B cell (primary cell): Measurements from ENCODE around the gene SYNPR. TPM values are rescaled to one million over a fixed set of nuclear protein-coding genes. Genes with fewer than 3 reads are reported as not detected.

Source experiments
- ATAC-seq: fragments of 200-7000 bp; cut with Tn5 transposase; one replicate; pipeline ENCODE4 v1.10.0; 2021; ENCODE audit warnings: low read depth, mild to moderate bottlenecking, moderate number of reproducible peaks, moderate library complexity
- CTCF ChIA-PET: fragments of 350-600 bp; sonication (Branson Sonifier 250); formaldehyde crosslinking; loops from one replicate; lab custom pipeline; 2021; ENCODE audit warnings: antibody characterized with exemption, inconsistent platforms; lab: Charles Lee
- POLR2A ChIA-PET: fragments of 350-600 bp; sonication (Branson Sonifier 250); formaldehyde crosslinking; loops from one replicate; lab custom pipeline; 2021; ENCODE audit warnings: antibody characterized with exemption; lab: Charles Lee
- DNase-seq: peaks from one replicate; pipeline ENCODE4 v3.0.0; 2013
- H2AFZ ChIP-seq: 2 replicates; pipeline ENCODE4 v1.6.1; 2012; ENCODE audit warnings: mild to moderate bottlenecking, low read depth, low read length; ENCODE audit not compliant: insufficient read depth, poor library complexity, severe bottlenecking
- H3K27ac ChIP-seq, 2 donors: 1 replicate in 1 of 2; 2 replicates in 1 of 2; pipeline ENCODE4 v1.5.1; 2012 to 2013; ENCODE audit warnings: low read length in 2 of 2, mild to moderate bottlenecking in 2 of 2, moderate library complexity in 1 of 2
- H3K27me3 ChIP-seq, 4 experiments: fragments of 200-600 bp in 1 of 4; sonication (generic) in 1 of 4; replicated peaks in 1 of 4; 1 replicate in 2 of 4; 2 replicates in 2 of 4; pipeline versions ENCODE4 v1.6.1 to v1.7.0; 2013 to 2016; ENCODE audit warnings: low read length in 3 of 4, mild to moderate bottlenecking in 2 of 4, mixed read lengths in 1 of 4, moderate library complexity in 1 of 4; ENCODE audit not compliant: insufficient read depth in 4 of 4, control insufficient read depth in 3 of 4; ENCODE audit errors: control extremely low read depth in 1 of 4
- H3K36me3 ChIP-seq, 2 experiments: replicated peaks in 1 of 2; 1 replicate in 1 of 2; 2 replicates in 1 of 2; pipeline versions ENCODE4 v1.6.1 to v1.7.1; 2013; ENCODE audit warnings: low read length in 1 of 2; ENCODE audit not compliant: insufficient read depth in 2 of 2, control insufficient read depth in 1 of 2; ENCODE audit errors: control extremely low read depth in 1 of 2, extremely low read depth in 1 of 2
- H3K4me1 ChIP-seq, 2 donors: fragments of 200-600 bp in 1 of 2; sonication (generic) in 1 of 2; 1 replicate in 1 of 2; 2 replicates in 1 of 2; pipeline versions ENCODE4 v1.5.1 to v1.6.1; 2013 to 2017; ENCODE audit warnings: low read length in 2 of 2; ENCODE audit not compliant: control insufficient read depth in 2 of 2, insufficient read depth in 2 of 2
- H3K4me2 ChIP-seq: replicated peaks from 2 replicates; pipeline ENCODE3; 2012; ENCODE audit warnings: mild to moderate bottlenecking, low read depth, low read length; ENCODE audit not compliant: poor library complexity, severe bottlenecking
- H3K4me3 ChIP-seq, 5 experiments: fragments of 200-600 bp in 1 of 5; sonication (generic) in 1 of 5; 1 replicate in 3 of 5; 2 replicates in 2 of 5; pipeline versions ENCODE4 v1.5.1 to v1.7.0; 2011 to 2016; ENCODE audit warnings: low read length in 4 of 5, mild to moderate bottlenecking in 4 of 5, low read depth in 2 of 5, control low read depth in 1 of 5, moderate library complexity in 1 of 5; ENCODE audit not compliant: insufficient read depth in 1 of 5; ENCODE audit errors: control extremely low read depth in 1 of 5, extremely low read depth in 1 of 5
- H3K79me2 ChIP-seq: fragments of 200-600 bp; sonication (generic); one replicate; pipeline ENCODE4 v1.6.0; 2016; ENCODE audit warnings: low read length; ENCODE audit not compliant: control insufficient read depth, insufficient read depth
- H3K9ac ChIP-seq: fragments of 200-600 bp; sonication (generic); 2 replicates; pipeline ENCODE4 v1.6.1; 2017; ENCODE audit warnings: mild to moderate bottlenecking, low read length, moderate library complexity
- H3K9me3 ChIP-seq, 3 donors: one replicate each; pipeline versions ENCODE4 v1.6.1 to v1.7.1; 2013; ENCODE audit warnings: low read length in 2 of 3; ENCODE audit not compliant: control insufficient read depth in 2 of 3, insufficient read depth in 1 of 3; ENCODE audit errors: control extremely low read depth in 1 of 3
- H4K20me1 ChIP-seq: 2 replicates; pipeline ENCODE4 v1.6.0; 2012; ENCODE audit warnings: mild to moderate bottlenecking, low read length; ENCODE audit not compliant: insufficient read depth, control insufficient read depth, poor library complexity, severe bottlenecking
- H3K27ac Mint-ChIP-seq: one replicate; pipeline ENCODE4 v1.8.0; 2021; ENCODE audit warnings: mixed read lengths
- H3K27me3 Mint-ChIP-seq: one replicate; pipeline ENCODE4 v1.8.0; 2021; ENCODE audit warnings: mixed read lengths
- H3K4me1 Mint-ChIP-seq: one replicate; pipeline ENCODE4 v1.8.0; 2021; ENCODE audit warnings: mixed read lengths
- H3K4me3 Mint-ChIP-seq: one replicate; pipeline ENCODE4 v1.8.0; 2021; ENCODE audit warnings: mixed read lengths
- H3K9me3 Mint-ChIP-seq: one replicate; pipeline ENCODE4 v1.8.0; 2022; ENCODE audit warnings: mixed read lengths; ENCODE audit not compliant: insufficient read depth
- EZH2 ChIP-seq: IDR thresholded peaks from 2 replicates; pipeline ENCODE4 v1.6.1; 2012; ENCODE audit warnings: borderline replicate concordance, low read depth, mild to moderate bottlenecking, moderate library complexity, low read length; ENCODE audit not compliant: insufficient read depth, poor library complexity, severe bottlenecking
- WGBS: methylation state at CpG from one replicate; pipeline ENCODE4 v1.1.5; 2013; ENCODE audit warnings: missing lambda C conversion rate; ENCODE audit not compliant: insufficient coverage; 5-methylcytosine and 5-hydroxymethylcytosine counted together
- intact Hi-C: fragments of 100-400 bp; cut with micrococcal nuclease; formaldehyde crosslinking; loops from one replicate; pipeline ENCODE4 v1.10.0; 2022
- polyA plus RNA-seq: library from polyadenylated mRNA; depleted of rRNA; stranded (reverse); fragments of >200 nt; gene quantifications from 2 replicates; pipeline ENCODE4 v1.2.3, GENCODE V29; 2012
- total RNA-seq, 2 donors: library from RNA; stranded (reverse); fragments of 120-200 nt in 1 of 2; gene quantifications; 1 replicate in 1 of 2; 2 replicates in 1 of 2; pipeline versions ENCODE4 v1.2.3 to v1.2.4, GENCODE V29; 2013 to 2022
- TF ChIP-seq, protein P1 (sequence below): fragments of 200-600 bp; IDR thresholded peaks from one replicate; pipeline ENCODE4 v1.8.0; 2022; ENCODE audit warnings: antibody characterized with exemption, mild to moderate bottlenecking

SYNPR gene
- total and polyA plus RNA-seq, 2 donors (not counting 1 experiment from before 2014, with no cell fraction given) = not detected

DNA sequence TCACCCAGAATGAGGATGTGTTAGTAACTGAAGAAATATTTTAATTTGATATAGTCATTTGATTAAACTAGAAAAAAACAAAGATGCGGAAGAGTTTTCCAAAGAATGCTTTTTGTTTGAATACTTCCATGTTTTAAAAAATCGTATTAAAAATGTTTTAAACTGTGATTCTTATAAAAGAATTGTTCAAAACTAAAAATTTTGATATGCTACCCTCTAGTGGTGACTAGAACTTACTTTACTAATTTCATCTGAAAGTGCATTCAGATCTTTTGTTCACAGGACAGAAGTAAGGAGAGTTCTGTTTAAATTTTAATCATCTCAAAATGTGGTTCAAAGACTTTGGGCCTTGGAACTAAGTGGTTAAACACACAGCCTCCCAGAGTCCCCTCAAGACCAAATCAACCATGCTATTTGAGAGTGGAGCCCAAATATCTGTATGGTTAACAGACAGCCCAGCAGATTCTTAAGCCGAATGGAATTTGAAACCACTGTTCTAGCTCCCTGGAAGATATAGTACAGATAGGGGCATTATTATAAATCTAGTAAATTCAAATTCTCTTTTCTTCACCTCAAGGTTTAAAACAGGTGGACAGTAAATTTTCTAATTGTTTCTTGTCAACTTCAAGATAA is 45.2 kb upstream of the SYNPR start:
- H3K27me3 ChIP-seq = no peaks in the 10 kb centered on the region
- H3K9ac ChIP-seq = no peak overlapping the region
- Mint-ChIP-seq H3K4me1 (peaks cover 5% of the 10 kb centered on the region), H3K27me3 (no peaks in the 10 kb centered on the region), H3K27ac (no peak overlapping the region), H3K9me3 (no peaks in the 10 kb centered on the region), H3K4me3 (no peak overlapping the region)
- no peaks in the 10 kb centered on the region for H4K20me1 ChIP-seq
- no peaks in the 10 kb centered on the region for H3K9me3 ChIP-seq
- no peak overlapping the region for H2AFZ ChIP-seq
- no peak overlapping the region for H3K4me3 ChIP-seq
- CTCF ChIA-PET = no interaction called here
- H3K36me3 ChIP-seq = no peaks in the 10 kb centered on the region
- no peaks in the 10 kb centered on the region for H3K4me1 ChIP-seq
- H3K27ac ChIP-seq = no peak overlapping the region
- ATAC-seq (no peak), DNase-seq (no peak)
- no peak for TF ChIP-seq EZH2
- TF ChIP-seq, protein P1, sequence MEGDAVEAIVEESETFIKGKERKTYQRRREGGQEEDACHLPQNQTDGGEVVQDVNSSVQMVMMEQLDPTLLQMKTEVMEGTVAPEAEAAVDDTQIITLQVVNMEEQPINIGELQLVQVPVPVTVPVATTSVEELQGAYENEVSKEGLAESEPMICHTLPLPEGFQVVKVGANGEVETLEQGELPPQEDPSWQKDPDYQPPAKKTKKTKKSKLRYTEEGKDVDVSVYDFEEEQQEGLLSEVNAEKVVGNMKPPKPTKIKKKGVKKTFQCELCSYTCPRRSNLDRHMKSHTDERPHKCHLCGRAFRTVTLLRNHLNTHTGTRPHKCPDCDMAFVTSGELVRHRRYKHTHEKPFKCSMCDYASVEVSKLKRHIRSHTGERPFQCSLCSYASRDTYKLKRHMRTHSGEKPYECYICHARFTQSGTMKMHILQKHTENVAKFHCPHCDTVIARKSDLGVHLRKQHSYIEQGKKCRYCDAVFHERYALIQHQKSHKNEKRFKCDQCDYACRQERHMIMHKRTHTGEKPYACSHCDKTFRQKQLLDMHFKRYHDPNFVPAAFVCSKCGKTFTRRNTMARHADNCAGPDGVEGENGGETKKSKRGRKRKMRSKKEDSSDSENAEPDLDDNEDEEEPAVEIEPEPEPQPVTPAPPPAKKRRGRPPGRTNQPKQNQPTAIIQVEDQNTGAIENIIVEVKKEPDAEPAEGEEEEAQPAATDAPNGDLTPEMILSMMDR = no peak
- no CpG with 5 or more reads among the region's 3 CpGs for WGBS
- intact Hi-C loops = no loop called here
- POLR2A ChIA-PET = no interaction called here
- no peak overlapping the region for H3K4me2 ChIP-seq
- H3K79me2 ChIP-seq = no peaks in the 10 kb centered on the region

DNA sequence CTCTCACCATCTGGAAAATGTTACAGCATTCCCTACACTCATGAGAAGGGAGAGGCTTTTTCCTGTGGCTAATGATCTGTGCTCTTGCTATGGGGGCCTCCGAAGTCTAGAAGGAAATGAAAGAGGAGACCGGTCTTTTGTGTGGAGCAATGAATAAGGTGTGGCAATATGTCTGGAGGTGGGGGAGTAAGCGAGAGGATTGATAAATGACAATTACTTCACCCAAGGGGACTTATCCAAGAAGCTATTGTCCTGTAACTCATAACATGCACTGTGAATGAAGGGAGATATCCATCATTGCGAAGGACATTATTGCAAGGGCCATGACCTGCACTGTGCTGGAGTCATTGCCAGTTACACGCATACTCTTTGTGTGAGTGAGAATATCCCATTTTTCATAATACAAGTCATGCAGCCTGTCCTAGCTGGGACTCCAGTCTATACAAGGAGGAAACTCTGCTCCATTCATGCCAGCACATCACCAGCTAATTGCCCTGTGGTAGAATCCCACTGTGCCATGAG is 37.7 kb upstream of the SYNPR start:
- Mint-ChIP-seq H3K27me3 (peaks cover 2% of the 10 kb centered on the region), H3K9me3 (no peaks in the 10 kb centered on the region), H3K4me3 (no peak overlapping the region), H3K4me1 (no peaks in the 10 kb centered on the region), H3K27ac (no peak overlapping the region)
- no peak for DNase-seq
- H2AFZ ChIP-seq = no peak overlapping the region
- no peak for ATAC-seq
- CTCF ChIA-PET = no interaction called here
- no peak overlapping the region for H3K4me2 ChIP-seq
- intact Hi-C loops = no loop called here
- TF ChIP-seq EZH2 = no peak
- TF ChIP-seq, protein P1 = no peak
- no peaks in the 10 kb centered on the region for H3K79me2 ChIP-seq
- H3K27ac ChIP-seq = no peak overlapping the region
- no peaks in the 10 kb centered on the region for H3K4me1 ChIP-seq
- H3K9ac ChIP-seq = no peak overlapping the region
- no peaks in the 10 kb centered on the region for H3K36me3 ChIP-seq
- H3K9me3 ChIP-seq = no peaks in the 10 kb centered on the region
- no peaks in the 10 kb centered on the region for H4K20me1 ChIP-seq
- H3K27me3 ChIP-seq = no peaks in the 10 kb centered on the region
- H3K4me3 ChIP-seq = no peak overlapping the region
- WGBS = no CpG with 5 or more reads among the region's 5 CpGs
- POLR2A ChIA-PET = no interaction called here
